Brain microvascular endothelial cell (primary cell): ENCODE data around the gene B3GALT5.
A peak's percentile ranks its signal among the peaks of the same experiment; 100 is the strongest.
"Not testable (repeated sequence)": the region's sequence is repeated elsewhere in the genome, so short reads cannot be mapped to it uniquely, and the experiment has no call there.

ENCODE experiments used
- DNase-seq: peaks from one replicate; pipeline ENCODE4 v3.0.0-alpha.2; 2020
- H3K27ac ChIP-seq: fragments of 250-450 bp; sonication (Bioruptor Pico); 2 replicates; pipeline ENCODE4 v1.5.1; 2020; ENCODE audit warnings: mild to moderate bottlenecking, moderate library complexity
- H3K27me3 ChIP-seq: fragments of 250-450 bp; sonication (Bioruptor Pico); replicated peaks from 2 replicates; pipeline ENCODE4 v1.5.1; 2020; ENCODE audit warnings: mild to moderate bottlenecking
- H3K36me3 ChIP-seq: fragments of 250-450 bp; sonication (Bioruptor Pico); replicated peaks from 2 replicates; pipeline ENCODE4 v1.5.1; 2020; ENCODE audit warnings: mild to moderate bottlenecking
- H3K4me3 ChIP-seq: 2 replicates; pipeline ENCODE4 v1.5.1; 2011; ENCODE audit warnings: low read depth, mild to moderate bottlenecking, control low read depth, low read length, moderate library complexity
- CTCF ChIP-seq: IDR thresholded peaks from 2 replicates; pipeline ENCODE4 v1.5.1; 2011; ENCODE audit warnings: low read depth, mild to moderate bottlenecking, moderate library complexity, low read length, control low read depth, inconsistent platforms; ENCODE audit errors: missing control alignments
- in situ Hi-C: cut with HindIII; loops from 2 replicates; pipeline ENCODE4 v1.10.0; 2017; ENCODE audit warnings: low sequenced_read_pairs, low pct_ligation_motif_present

The B3GALT5 gene

GRCh38 chr21:39685991-39686390 lies 73.3 kb downstream of the B3GALT5 start:
- Histone ChIP-seq H3K4me3 (no peak overlapping the region), H3K36me3 (no peaks in the 10 kb centered on the region), H3K27ac (no peak overlapping the region), H3K27me3 (no peaks in the 10 kb centered on the region)
- DNase-seq, result no peak
- in situ Hi-C loops, result no loop called here
- TF ChIP-seq CTCF, result no peak

GRCh38 chr21:39686646-39687468 lies 74.1 kb downstream of the B3GALT5 start:
- Histone ChIP-seq H3K4me3 (no peak overlapping the region), H3K27me3 (no peaks in the 10 kb centered on the region), H3K36me3 (no peaks in the 10 kb centered on the region), H3K27ac (no peak overlapping the region)
- no peak for DNase-seq
- in situ Hi-C loops, result no loop called here
- TF ChIP-seq CTCF, result no peak

- Histone ChIP-seq H3K27ac (no peak overlapping the region), H3K27me3 (no peaks in the 10 kb centered on the region), H3K4me3 (no peak overlapping the region), H3K36me3 (no peaks in the 10 kb centered on the region)
- no peak for TF ChIP-seq CTCF
- in situ Hi-C loops, result no loop called here
- DNase-seq, result no peak
These were observed 75.3 kb downstream of the B3GALT5 start for GRCh38 chr21:39688010-39688409.

- H3K4me3 ChIP-seq, in situ Hi-C loops, H3K27ac ChIP-seq, H3K36me3 ChIP-seq, H3K27me3 ChIP-seq, DNase-seq: not testable (repeated sequence)
These were observed 77.1 kb downstream of the B3GALT5 start for GRCh38 chr21:39689860-39690259.

GRCh38 chr21:39690454-39690853 lies 77.7 kb downstream of the B3GALT5 start:
- no peak for TF ChIP-seq CTCF
- H3K36me3 ChIP-seq, result no peaks in the 10 kb centered on the region
- in situ Hi-C loops, result no loop called here
- DNase-seq, result no peak
- no peaks in the 10 kb centered on the region for H3K27me3 ChIP-seq
- no peak overlapping the region for H3K4me3 ChIP-seq
- H3K27ac ChIP-seq, result no peak overlapping the region

- peak; percentile 12 for DNase-seq
- no peak overlapping the region for H3K4me3 ChIP-seq
- no peak for TF ChIP-seq CTCF
- no peak overlapping the region for H3K27ac ChIP-seq
- H3K36me3 ChIP-seq, result no peaks in the 10 kb centered on the region
- in situ Hi-C loops, result no loop called here
- H3K27me3 ChIP-seq, result no peaks in the 10 kb centered on the region
These were observed 82.0 kb downstream of the B3GALT5 start for GRCh38 chr21:39694750-39695149.
